ENCODE measurements around the gene KIF18A. TPM values are rescaled to one million over a fixed set of nuclear protein-coding genes. Genes with fewer than 3 reads are reported as not detected.

The KIF18A gene
- total and polyA plus RNA-seq, 2 of the 8 experiments (the other 6 are each of a cell fraction or from before 2014, with no cell fraction given) = 4.0 to 23.3 TPM

DNA sequence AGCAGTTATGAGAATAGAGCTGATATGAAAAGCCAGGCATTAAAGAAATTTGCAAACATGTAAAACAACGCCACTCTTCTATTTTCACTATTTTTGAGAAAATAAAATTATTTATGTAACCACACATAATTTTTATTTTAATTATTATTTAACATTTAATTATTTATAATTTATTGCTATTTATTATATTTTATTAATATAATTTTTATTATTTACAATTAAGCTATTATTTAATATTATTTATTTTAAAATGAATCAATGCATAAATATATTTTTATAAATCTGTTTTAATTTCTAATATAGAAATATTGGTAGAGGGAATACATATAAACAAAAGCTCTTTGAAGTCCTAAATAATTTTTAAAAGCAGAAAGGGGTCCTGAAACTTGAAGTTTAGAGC is 36.7 kb downstream of the KIF18A start:
- Histone ChIP-seq H4K20me1 (replicated peaks in 1 of 2; ENCODE audit: control insufficient read depth in 1 of 2, insufficient read depth in 2 of 2, low read length in 2 of 2) (peaks cover 0 to 1% of the 10 kb centered on the region in 2 experiments), H3K36me3 (ENCODE audit: control insufficient read depth in 2 of 4, insufficient read depth in 4 of 4, low read length in 3 of 4) (peaks cover 0 to 20% (median 6%) of the 10 kb centered on the region in 4 experiments; a peak in 5 of 8 replicates), H3K79me1 (ENCODE audit: low read depth, low read length) (no peaks in the 10 kb centered on the region), H2AFZ (ENCODE audit: low read length) (no peak overlapping the region), H3K4ac (replicated peaks; ENCODE audit: insufficient read length, low read depth, low read length) (no peak overlapping the region), H4K8ac (ENCODE audit: extremely low read depth, insufficient read depth, low read length) (no peak overlapping the region), H3K23ac (ENCODE audit: insufficient read length) (no peak overlapping the region), H4K5ac (ENCODE audit: insufficient read length, low read depth, low read length) (no peak overlapping the region), H2BK120ac (replicated peaks; ENCODE audit: low read depth, low read length) (no peak overlapping the region), H3K27ac (ENCODE audit: low read depth, low read length) (no peak overlapping the region), H3K79me2 (ENCODE audit: control insufficient read depth in 1 of 2, insufficient read depth in 2 of 2, low read length in 2 of 2) (no peaks in the 10 kb centered on the region), H3K9ac (replicated peaks in 1 of 4; ENCODE audit: extremely low read depth in 1 of 4, low read depth in 3 of 4, low read length in 3 of 4) (no peak overlapping the region), H2BK15ac (ENCODE audit: low read length) (no peak overlapping the region), H2BK12ac (ENCODE audit: low read depth, low read length) (no peak overlapping the region), H3K4me3 (ENCODE audit: extremely low read depth in 1 of 4, insufficient read depth in 2 of 4, low read depth in 3 of 4, low read length in 4 of 4) (no peak overlapping the region), H3K23me2 (ENCODE audit: low read depth, low read length) (no peaks in the 10 kb centered on the region), H4K91ac (replicated peaks; ENCODE audit: insufficient read length, low read length) (no peak overlapping the region), H3K4me2 (ENCODE audit: insufficient read depth in 1 of 2, low read depth in 2 of 2, low read length in 2 of 2) (no peak overlapping the region), H3K9me3 (ENCODE audit: insufficient read depth in 2 of 2, low read depth in 1 of 2, low read length in 1 of 2) (no peaks in the 10 kb centered on the region), H3K4me1 (replicated peaks in 1 of 4; ENCODE audit: control insufficient read depth in 3 of 4, insufficient read depth in 4 of 4, low read length in 3 of 4) (no peaks in the 10 kb centered on the region), H3K56ac (replicated peaks; ENCODE audit: insufficient read length, low read depth, low read length) (no peak overlapping the region), H2BK5ac (ENCODE audit: low read depth, low read length) (no peak overlapping the region), H3K27me3 (replicated peaks in 1 of 4; ENCODE audit: control insufficient read depth in 3 of 4, extremely low read depth in 1 of 4, insufficient read depth in 3 of 4, low read length in 3 of 4) (no peaks in the 10 kb centered on the region), H3K18ac (ENCODE audit: extremely low read depth, low read length) (no peak overlapping the region), H2BK20ac (ENCODE audit: low read length) (no peak overlapping the region), H3K14ac (ENCODE audit: insufficient read length) (no peak overlapping the region), H2AK5ac (ENCODE audit: low read depth, low read length) (no peak overlapping the region)
- CTCF ChIA-PET (ENCODE audit: partially characterized antibody) = interaction anchor here (0.7 kb wide), 1 partner anchor 858 kb away, joined by 3 read pairs; no protein-coding TSS in a partner anchor
- no peak for FAIRE-seq
- POLR2A ChIA-PET (ENCODE audit: partially characterized antibody) = no interaction called here
- no peak for TF ChIP-seq RXRA (IDR thresholded peaks at IDR 0.05; ENCODE audit: insufficient read depth, low read depth, low read length)
- no peak for TF ChIP-seq NRF1 (IDR thresholded peaks at IDR 0.05; ENCODE audit: low read depth, low read length)
- no peak for TF ChIP-seq SP4 (IDR thresholded peaks at IDR 0.05; ENCODE audit: low read length)
- TF ChIP-seq FOSL1 (IDR thresholded peaks at IDR 0.05; ENCODE audit: insufficient read depth, low read depth, low read length) = no peak
- TF ChIP-seq TBP (IDR thresholded peaks at IDR 0.05; ENCODE audit: low read depth, low read length) = no peak
- no peak for TF ChIP-seq EGR1 (IDR thresholded peaks at IDR 0.05; ENCODE audit: borderline replicate concordance, low read depth, low read length)
- TF ChIP-seq TCF12 (IDR thresholded peaks at IDR 0.05; ENCODE audit: low read depth, low read length) = no peak
- no peak for TF ChIP-seq CHD1 (IDR thresholded peaks at IDR 0.05; ENCODE audit: low read depth, low read length)
- TF ChIP-seq, protein P1, sequence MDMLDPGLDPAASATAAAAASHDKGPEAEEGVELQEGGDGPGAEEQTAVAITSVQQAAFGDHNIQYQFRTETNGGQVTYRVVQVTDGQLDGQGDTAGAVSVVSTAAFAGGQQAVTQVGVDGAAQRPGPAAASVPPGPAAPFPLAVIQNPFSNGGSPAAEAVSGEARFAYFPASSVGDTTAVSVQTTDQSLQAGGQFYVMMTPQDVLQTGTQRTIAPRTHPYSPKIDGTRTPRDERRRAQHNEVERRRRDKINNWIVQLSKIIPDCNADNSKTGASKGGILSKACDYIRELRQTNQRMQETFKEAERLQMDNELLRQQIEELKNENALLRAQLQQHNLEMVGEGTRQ (IDR thresholded peaks at IDR 0.05; ENCODE audit: low read length) = no peak
- no peak for DNase-seq (ENCODE audit: low read depth in 1 of 2, low spot score in 2 of 2)
- WGBS, 2 experiments (ENCODE audit: extremely low coverage in 1 of 2, insufficient coverage in 1 of 2, insufficient read length in 1 of 2, insufficient replicate concordance in 2 of 2, low coverage in 1 of 2, low lambda C conversion rate in 2 of 2, missing lambda C conversion rate in 1 of 2) = 100% methylated on average over 1 of the region's 1 CpG; no CpG with 5 or more reads in 1 of the 2 experiments
